ENCODE results near the gene ABTB1. TPM values are rescaled to one million over a fixed set of nuclear protein-coding genes. Genes with fewer than 3 reads are reported as not detected.

Gene ABTB1
- total and polyA plus RNA-seq, 2 of the 13 experiments (the other 11 are each of a cell fraction or from before 2014, with no cell fraction given) = 0.42 to 14.5 TPM

DNA sequence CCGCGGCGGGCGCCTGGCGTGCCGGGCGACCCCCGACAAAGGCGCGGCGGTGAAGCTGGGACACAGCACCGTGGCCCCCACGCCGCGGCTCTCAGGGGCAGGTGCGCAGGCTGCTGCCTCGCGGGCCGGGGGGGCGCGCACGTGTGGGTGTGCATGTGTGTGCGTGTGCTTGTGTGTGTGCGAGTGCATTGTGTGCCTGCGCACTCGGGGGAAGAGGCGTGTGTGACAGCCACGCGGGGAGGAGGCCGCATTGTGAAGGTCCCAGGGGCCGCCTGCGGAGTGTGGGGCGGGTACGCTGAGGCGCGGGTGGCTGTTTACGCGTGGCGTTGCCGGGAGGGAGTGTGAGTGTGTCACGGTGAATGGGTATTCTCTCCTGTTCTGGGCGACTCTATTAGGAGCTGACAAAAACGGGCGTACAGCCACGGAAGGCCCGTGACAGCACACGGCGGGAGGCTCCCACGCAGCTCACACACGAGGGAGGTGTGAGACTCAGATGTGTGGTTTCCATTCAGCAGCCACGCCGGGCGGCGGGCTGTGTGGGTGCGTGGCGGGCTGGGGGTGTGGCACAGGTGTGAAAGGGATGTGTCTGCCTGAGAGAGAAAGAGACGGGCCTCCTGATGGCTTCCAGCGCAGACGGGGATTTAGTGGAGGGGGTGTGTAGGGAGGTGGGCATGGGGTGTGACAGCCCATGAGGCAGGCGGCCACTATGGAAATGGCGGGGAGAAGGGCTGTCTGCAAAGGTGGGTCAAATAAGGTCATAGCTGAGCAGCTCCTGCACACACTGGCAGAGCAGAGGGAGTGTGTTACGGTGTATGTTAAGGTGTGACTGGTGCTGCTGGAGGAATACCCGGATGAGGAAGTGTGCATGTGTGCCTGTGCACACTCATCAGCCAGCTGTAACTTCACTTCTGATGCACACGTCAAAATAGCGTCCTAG, 43.0 kb upstream of the ABTB1 start (continued):
- TF ChIP-seq, protein P1, sequence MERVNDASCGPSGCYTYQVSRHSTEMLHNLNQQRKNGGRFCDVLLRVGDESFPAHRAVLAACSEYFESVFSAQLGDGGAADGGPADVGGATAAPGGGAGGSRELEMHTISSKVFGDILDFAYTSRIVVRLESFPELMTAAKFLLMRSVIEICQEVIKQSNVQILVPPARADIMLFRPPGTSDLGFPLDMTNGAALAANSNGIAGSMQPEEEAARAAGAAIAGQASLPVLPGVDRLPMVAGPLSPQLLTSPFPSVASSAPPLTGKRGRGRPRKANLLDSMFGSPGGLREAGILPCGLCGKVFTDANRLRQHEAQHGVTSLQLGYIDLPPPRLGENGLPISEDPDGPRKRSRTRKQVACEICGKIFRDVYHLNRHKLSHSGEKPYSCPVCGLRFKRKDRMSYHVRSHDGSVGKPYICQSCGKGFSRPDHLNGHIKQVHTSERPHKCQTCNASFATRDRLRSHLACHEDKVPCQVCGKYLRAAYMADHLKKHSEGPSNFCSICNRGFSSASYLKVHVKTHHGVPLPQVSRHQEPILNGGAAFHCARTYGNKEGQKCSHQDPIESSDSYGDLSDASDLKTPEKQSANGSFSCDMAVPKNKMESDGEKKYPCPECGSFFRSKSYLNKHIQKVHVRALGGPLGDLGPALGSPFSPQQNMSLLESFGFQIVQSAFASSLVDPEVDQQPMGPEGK (CRISPR knock-in tag; IDR thresholded peaks at IDR 0.05) = 0 out of 2 replicates have a peak, but pooled peaks have one; percentile 22
- no peak for TF ChIP-seq GTF2F1 (IDR thresholded peaks at IDR 0.05; ENCODE audit: low read length)
- no peak for TF ChIP-seq GZF1 (CRISPR knock-in tag; IDR thresholded peaks at IDR 0.05)
- TF ChIP-seq CHCHD3 (CRISPR knock-in tag; IDR thresholded peaks at IDR 0.05) = 0 out of 2 replicates have a peak, but pooled peaks have one; percentile 53
- TF ChIP-seq ZNF335 (CRISPR knock-in tag; IDR thresholded peaks at IDR 0.05) = no peak
- TF ChIP-seq NR3C1 (CRISPR knock-in tag; IDR thresholded peaks at IDR 0.05) = no peak
- no peak for TF ChIP-seq MED8 (CRISPR knock-in tag; IDR thresholded peaks at IDR 0.05; ENCODE audit: insufficient replicate concordance)
- no peak for TF ChIP-seq NR2F2 (IDR thresholded peaks at IDR 0.05; ENCODE audit: borderline replicate concordance, low read depth)
- 0 out of 2 replicates have a peak, but pooled peaks have one; percentile 41 for TF ChIP-seq HDAC1 (CRISPR knock-in tag; IDR thresholded peaks at IDR 0.05)
- 0 out of 2 replicates have a peak, but pooled peaks have one; percentile 51 for TF ChIP-seq ZNF430 (CRISPR knock-in tag; IDR thresholded peaks at IDR 0.05)
- TF ChIP-seq ZSCAN22 (CRISPR knock-in tag; IDR thresholded peaks at IDR 0.05) = no peak
- TF ChIP-seq DMTF1 (CRISPR knock-in tag; IDR thresholded peaks at IDR 0.05) = no peak
- TF ChIP-seq ZNF225 (CRISPR knock-in tag; IDR thresholded peaks at IDR 0.05) = 0 out of 2 replicates have a peak, but pooled peaks have one; percentile 34
- no peak for TF ChIP-seq ELK4 (CRISPR knock-in tag; IDR thresholded peaks at IDR 0.05; ENCODE audit: borderline replicate concordance)
- no peak for TF ChIP-seq ZNF101 (CRISPR knock-in tag; IDR thresholded peaks at IDR 0.05; ENCODE audit: borderline replicate concordance, low read depth)
- TF ChIP-seq, protein P2, sequence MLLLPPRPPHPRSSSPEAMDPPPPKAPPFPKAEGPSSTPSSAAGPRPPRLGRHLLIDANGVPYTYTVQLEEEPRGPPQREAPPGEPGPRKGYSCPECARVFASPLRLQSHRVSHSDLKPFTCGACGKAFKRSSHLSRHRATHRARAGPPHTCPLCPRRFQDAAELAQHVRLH (CRISPR knock-in tag; IDR thresholded peaks at IDR 0.05; ENCODE audit: borderline replicate concordance, low read depth) = no peak
- TF ChIP-seq ZNF543 (CRISPR knock-in tag; IDR thresholded peaks at IDR 0.05) = no peak
- no peak for TF ChIP-seq ZNF614 (CRISPR knock-in tag; IDR thresholded peaks at IDR 0.05; ENCODE audit: borderline replicate concordance)
- peak; percentile 47; the same call in 1 of the 2 replicates for TF ChIP-seq TGIF2 (CRISPR knock-in tag; IDR thresholded peaks at IDR 0.05)
- TF ChIP-seq ZNF207 (IDR thresholded peaks at IDR 0.05; ENCODE audit: borderline replicate concordance) = no peak
- TF ChIP-seq ZBTB38 (CRISPR knock-in tag; IDR thresholded peaks at IDR 0.05) = peak; percentile 72
- no peak for TF ChIP-seq ZNF746 (CRISPR knock-in tag; IDR thresholded peaks at IDR 0.05)
- no peak for TF ChIP-seq ESRRA (CRISPR knock-in tag; IDR thresholded peaks at IDR 0.05; ENCODE audit: low read depth)
- peak; percentile 55; the same call in 1 of the 2 replicates for TF ChIP-seq ATF7-NPFF (CRISPR knock-in tag; IDR thresholded peaks at IDR 0.05; ENCODE audit: low read depth)
- no peak for TF ChIP-seq ZNF83 (CRISPR knock-in tag; IDR thresholded peaks at IDR 0.05; ENCODE audit: borderline replicate concordance)

Data from HepG2 (cell line).